Left lung (tissue), 10 donors: ENCODE measurements around the gene SAYSD1. TPM values are rescaled to one million over a fixed set of nuclear protein-coding genes. Genes with fewer than 3 reads are reported as not detected.

Experiments used
- ATAC-seq: fragments of 200-7000 bp; cut with Tn5 transposase; one replicate; pipeline ENCODE4 v1.9.1; 2020; ENCODE audit warnings: moderate library complexity
- DNase-seq, 4 donors: peaks; one replicate each; pipeline ENCODE4 v3.0.0-alpha.2; 2013 to 2020
- H3K27ac ChIP-seq, 2 donors: fragments of 200-600 bp; sonication (generic) in 1 of 2; one replicate each; pipeline versions ENCODE4 v1.5.0 to v1.8.0; 2020 to 2021
- H3K27me3 ChIP-seq, 2 donors: fragments of 200-600 bp; sonication (generic) in 1 of 2; one replicate each; pipeline versions ENCODE4 v1.5.0 to v1.8.0; 2020 to 2021
- H3K36me3 ChIP-seq, 2 donors: fragments of 200-600 bp; sonication (generic) in 1 of 2; one replicate each; pipeline versions ENCODE4 v1.5.0 to v1.8.0; 2020 to 2021
- H3K4me1 ChIP-seq, 2 donors: fragments of 200-600 bp; one replicate each; pipeline ENCODE4 v1.8.0; 2021
- H3K4me3 ChIP-seq, 2 donors: fragments of 200-600 bp; sonication (generic) in 1 of 2; one replicate each; pipeline versions ENCODE4 v1.5.0 to v1.8.0; 2020 to 2021; ENCODE audit warnings: mild to moderate bottlenecking in 1 of 2
- H3K9me3 ChIP-seq, 2 donors: fragments of 200-600 bp; sonication (generic) in 1 of 2; one replicate each; pipeline versions ENCODE4 v1.5.0 to v1.8.0; 2020 to 2021
- intact Hi-C, 2 donors: fragments of 100-400 bp; cut with DNase I; formaldehyde crosslinking; loops; one replicate each; pipeline versions ENCODE4 v1.11.2 to v1.14.2; 2022
- polyA plus RNA-seq, 6 donors: library from polyadenylated mRNA; unstranded; fragments of 120-200 nt; gene quantifications; one replicate each; pipeline ENCODE4 v1.2.1, GENCODE V29; 2013; ENCODE audit not compliant: insufficient read length in 6 of 6
- total RNA-seq, 2 donors: library from RNA; stranded (reverse); fragmentation: NEBNext Ultra II Directional; extraction: Animal tissue kit (Norgen Biotek cat#: 25700); gene quantifications; one replicate each; pipeline ENCODE4 v1.2.1, GENCODE V29; 2021
- TF ChIP-seq, protein P1 (sequence below), 2 donors: fragments of 200-600 bp; sonication (generic) in 1 of 2; IDR thresholded peaks; one replicate each; pipeline versions ENCODE4 v1.5.0 to v1.8.0; 2021; ENCODE audit warnings: antibody characterized with exemption in 2 of 2
- donor health status: DM: no; HTN: yes; CAD: no.
- donor health status: DM: no; HTN: no; CAD: no.

The SAYSD1 gene
- total and polyA plus RNA-seq, 8 donors: 15.4 to 24.0 (median 21.6) TPM

DNA sequence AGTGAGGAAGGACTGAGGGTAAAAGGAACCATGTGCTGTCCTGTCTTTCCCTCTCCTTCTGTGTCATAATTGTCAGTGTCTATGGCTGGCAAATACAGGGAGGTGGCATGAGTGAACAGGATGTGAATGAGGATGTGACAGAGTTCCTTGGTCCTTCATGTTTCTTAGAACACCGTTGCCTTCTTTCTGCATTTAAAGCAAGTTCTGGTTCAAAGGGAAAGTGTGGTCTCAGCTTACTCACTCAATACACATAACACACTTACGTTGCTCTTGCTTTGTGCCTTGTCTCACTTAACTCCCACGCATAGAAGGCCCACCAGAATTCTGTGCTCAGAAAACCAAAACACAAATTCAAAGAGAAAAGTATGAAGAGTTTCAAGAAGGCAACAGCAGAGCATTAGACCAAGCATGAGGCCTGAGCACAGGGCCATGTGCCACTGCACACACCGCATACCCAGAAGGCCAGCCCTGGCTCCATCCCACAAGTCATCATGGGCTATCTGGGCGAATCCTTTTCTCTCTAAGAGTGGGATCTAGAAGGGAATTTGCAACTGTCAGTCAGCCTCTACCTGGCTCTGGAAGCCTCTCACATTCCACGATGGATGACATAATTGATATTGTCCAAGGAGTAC is 38.9 kb upstream of the SAYSD1 start:
- Histone ChIP-seq H3K4me1 (no peaks in the 10 kb centered on the region), H3K9me3 (no peaks in the 10 kb centered on the region), H3K4me3 (no peak overlapping the region), H3K27ac (no peak overlapping the region), H3K36me3 (no peaks in the 10 kb centered on the region), H3K27me3 (peaks cover 0 to 4% of the 10 kb centered on the region in 2 donors)
- no peak for ATAC-seq
- DNase-seq: no peak
- intact Hi-C loops: no loop called here
- TF ChIP-seq, protein P1, sequence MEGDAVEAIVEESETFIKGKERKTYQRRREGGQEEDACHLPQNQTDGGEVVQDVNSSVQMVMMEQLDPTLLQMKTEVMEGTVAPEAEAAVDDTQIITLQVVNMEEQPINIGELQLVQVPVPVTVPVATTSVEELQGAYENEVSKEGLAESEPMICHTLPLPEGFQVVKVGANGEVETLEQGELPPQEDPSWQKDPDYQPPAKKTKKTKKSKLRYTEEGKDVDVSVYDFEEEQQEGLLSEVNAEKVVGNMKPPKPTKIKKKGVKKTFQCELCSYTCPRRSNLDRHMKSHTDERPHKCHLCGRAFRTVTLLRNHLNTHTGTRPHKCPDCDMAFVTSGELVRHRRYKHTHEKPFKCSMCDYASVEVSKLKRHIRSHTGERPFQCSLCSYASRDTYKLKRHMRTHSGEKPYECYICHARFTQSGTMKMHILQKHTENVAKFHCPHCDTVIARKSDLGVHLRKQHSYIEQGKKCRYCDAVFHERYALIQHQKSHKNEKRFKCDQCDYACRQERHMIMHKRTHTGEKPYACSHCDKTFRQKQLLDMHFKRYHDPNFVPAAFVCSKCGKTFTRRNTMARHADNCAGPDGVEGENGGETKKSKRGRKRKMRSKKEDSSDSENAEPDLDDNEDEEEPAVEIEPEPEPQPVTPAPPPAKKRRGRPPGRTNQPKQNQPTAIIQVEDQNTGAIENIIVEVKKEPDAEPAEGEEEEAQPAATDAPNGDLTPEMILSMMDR (IDR thresholded peaks at IDR 0.05): no peak

DNA sequence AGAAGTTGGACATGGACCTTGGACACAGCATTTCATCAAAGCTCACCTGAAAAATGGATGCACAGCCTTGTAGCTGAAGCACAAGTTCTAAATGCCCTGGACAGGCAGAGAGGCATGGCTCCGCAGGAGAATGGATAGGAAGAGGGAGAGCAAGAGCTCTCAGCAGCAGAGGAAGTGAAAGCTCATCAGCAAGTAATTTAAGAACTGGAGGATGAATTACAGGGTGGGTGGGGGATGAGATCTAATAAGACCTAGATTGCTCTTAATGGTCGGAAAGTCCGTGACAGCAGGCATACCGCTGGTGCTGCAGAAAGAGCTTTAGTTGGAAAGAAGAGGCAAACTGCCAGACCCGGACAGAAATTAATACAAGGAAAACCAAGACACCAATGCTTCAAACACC is 37.3 kb upstream of the SAYSD1 start:
- no peaks in the 10 kb centered on the region for H3K4me1 ChIP-seq
- no peak for DNase-seq
- no peaks in the 10 kb centered on the region for H3K9me3 ChIP-seq
- H3K27ac ChIP-seq: no peak overlapping the region
- H3K4me3 ChIP-seq: no peak overlapping the region
- TF ChIP-seq, protein P1 (IDR thresholded peaks at IDR 0.05): no peak
- ATAC-seq: no peak
- intact Hi-C loops: no loop called here
- no peaks in the 10 kb centered on the region for H3K36me3 ChIP-seq
- peaks cover 0 to 4% of the 10 kb centered on the region in 2 donors for H3K27me3 ChIP-seq

DNA sequence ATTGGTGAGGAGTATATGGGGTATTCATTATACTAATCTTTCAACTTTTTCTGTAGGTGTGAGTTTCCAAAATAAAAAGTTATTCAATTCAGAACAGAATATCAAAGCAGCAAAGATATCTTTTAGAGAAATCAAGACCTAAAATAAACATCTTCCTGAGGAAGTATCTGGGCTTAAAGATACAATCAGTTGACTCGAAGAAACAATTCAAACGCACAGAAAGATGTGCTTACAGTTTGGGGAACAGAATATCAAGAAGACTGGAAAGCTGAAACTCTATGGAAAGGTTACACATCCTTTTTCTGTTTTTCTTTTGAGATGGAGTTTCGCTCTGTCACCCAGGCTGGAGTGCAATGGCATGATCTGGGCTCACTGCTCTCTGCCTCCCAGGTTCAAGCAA is 36.2 kb upstream of the SAYSD1 start:
- TF ChIP-seq, protein P1 (IDR thresholded peaks at IDR 0.05): no peak
- intact Hi-C loops: no loop called here
- no peak overlapping the region for H3K4me3 ChIP-seq

DNA sequence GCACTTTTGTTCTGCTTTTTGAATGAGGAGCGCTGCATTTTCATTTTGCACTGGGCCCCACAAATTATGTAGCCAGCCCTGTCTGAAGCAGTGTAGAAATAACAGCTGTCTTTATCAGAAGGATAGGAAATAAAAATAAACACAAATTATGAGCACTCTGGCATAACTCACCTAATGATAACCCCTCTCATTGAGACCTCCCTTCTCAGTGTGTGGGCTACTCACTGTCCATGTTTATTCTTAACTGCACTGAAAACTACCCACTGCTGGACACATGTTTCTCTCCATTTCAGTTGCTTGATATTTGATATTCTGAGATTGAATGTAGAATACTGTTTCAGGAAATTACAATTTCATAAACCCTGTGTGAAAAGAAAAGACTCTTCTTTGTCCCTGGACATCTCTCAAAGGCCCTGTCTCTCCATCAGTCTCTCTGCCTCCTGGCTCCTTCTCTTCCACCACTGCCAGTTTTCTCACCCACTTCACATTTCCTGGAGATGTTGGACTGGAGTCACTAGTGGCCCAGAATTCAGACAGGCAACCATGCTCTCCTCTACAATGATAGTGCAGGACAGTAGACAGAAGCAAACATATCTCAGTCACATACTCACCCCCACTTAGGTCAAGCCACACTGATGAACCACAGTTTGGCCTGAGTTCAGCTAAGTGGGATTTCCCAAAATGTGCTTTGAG is 29.6 kb upstream of the SAYSD1 start:
- no peak for ATAC-seq
- Histone ChIP-seq H3K4me1 (no peaks in the 10 kb centered on the region), H3K4me3 (no peak overlapping the region), H3K27ac (no peak overlapping the region), H3K9me3 (no peaks in the 10 kb centered on the region), H3K36me3 (no peaks in the 10 kb centered on the region), H3K27me3 (no peaks in the 10 kb centered on the region)
- DNase-seq: peak in 1 of 4 donors; percentile 52
- intact Hi-C loops: no loop called here
- TF ChIP-seq, protein P1 (IDR thresholded peaks at IDR 0.05): no peak

More for the DNA sequence above, 36.2 kb upstream of the SAYSD1 start:
- H3K36me3 ChIP-seq: no peaks in the 10 kb centered on the region
- DNase-seq (no peak), ATAC-seq (no peak)
- no peak overlapping the region for H3K27ac ChIP-seq
- peaks cover 0 to 4% of the 10 kb centered on the region in 2 donors for H3K27me3 ChIP-seq
- no peaks in the 10 kb centered on the region for H3K9me3 ChIP-seq
- H3K4me1 ChIP-seq: no peaks in the 10 kb centered on the region

DNA sequence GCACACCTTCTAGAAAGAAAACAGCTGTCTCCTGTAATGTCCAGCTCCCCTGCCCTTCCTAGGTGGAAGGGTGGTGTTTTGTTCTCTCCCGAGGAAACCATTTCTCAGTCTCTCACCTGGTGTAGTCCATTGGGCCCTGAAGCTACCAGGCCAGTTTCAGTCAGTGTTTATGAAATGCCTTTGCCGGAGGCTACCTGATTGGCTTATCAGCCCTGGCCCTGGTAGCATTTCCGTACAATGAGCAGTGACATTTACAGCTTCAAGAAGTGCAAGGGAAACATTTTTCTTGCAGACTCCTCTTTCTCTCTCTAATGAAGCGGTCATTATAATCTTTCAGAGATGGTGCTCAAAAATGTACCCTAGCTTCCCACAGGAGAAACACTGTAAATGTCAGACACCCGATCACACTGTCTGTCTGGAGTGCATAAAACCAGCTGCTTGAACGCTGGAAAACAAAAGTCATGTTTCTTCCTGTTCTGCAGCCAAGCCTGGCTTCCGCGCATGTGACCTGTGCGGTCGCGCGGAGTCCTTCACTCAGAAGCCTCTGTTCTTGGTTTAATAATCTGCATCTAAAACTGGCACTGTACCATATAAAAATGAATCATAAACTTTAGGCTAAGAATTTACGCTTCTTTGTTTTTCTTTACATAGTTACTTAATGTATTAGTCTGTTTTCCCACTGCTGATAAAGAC is 28.4 kb upstream of the SAYSD1 start:
- Histone ChIP-seq H3K27ac (no peak overlapping the region), H3K27me3 (no peaks in the 10 kb centered on the region), H3K9me3 (no peaks in the 10 kb centered on the region), H3K4me1 (no peaks in the 10 kb centered on the region), H3K4me3 (no peak overlapping the region), H3K36me3 (no peaks in the 10 kb centered on the region)
- TF ChIP-seq, protein P1 (IDR thresholded peaks at IDR 0.05): no peak
- intact Hi-C loops: no loop called here
- DNase-seq: peak in 2 of 4 donors; percentile 34 to 49
- ATAC-seq: peak; percentile 58
